Cardiac fibroblast (primary cell): Measurements from ENCODE around the gene SHPK.

Experiments
- DNase-seq, 2 donors: peaks; one replicate each; pipeline versions ENCODE4 v3.0.0 to v3.0.0-alpha.2; 2010; ENCODE audit warnings: low read depth in 2 of 2
- H3K4me3 ChIP-seq, 2 donors: replicated peaks in 1 of 2; 1 replicate in 1 of 2; 2 replicates in 1 of 2; pipeline ENCODE4 v1.5.1; 2011; ENCODE audit warnings: low read depth in 2 of 2, low read length in 2 of 2, mild to moderate bottlenecking in 2 of 2, moderate library complexity in 1 of 2
- TF ChIP-seq, protein P1 (sequence below): IDR thresholded peaks from one replicate; pipeline ENCODE4 v1.5.1; 2011; ENCODE audit warnings: low read depth, mild to moderate bottlenecking, low read length, inconsistent platforms

Gene SHPK

DNA sequence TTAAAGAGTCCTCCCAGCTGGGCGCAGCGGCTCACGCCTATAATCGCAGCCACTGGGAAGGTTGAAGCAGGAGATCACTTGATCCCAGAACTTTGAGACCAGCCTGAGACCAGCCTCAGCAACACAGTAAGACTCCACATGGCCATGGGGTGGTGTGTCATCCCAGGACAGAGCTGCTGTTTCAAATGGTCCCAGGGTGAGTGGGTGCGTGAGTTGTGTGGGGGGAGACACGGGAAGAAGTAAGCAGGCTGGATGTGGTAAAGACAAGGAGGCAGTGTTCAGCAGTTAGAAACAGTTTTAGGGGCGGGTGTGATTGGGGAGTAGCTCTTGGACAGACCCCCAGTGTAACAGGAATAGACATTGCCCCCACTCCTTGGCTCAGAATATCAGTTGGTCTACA is 3.8 kb downstream of the SHPK start:
- no peak for DNase-seq
- TF ChIP-seq, protein P1, sequence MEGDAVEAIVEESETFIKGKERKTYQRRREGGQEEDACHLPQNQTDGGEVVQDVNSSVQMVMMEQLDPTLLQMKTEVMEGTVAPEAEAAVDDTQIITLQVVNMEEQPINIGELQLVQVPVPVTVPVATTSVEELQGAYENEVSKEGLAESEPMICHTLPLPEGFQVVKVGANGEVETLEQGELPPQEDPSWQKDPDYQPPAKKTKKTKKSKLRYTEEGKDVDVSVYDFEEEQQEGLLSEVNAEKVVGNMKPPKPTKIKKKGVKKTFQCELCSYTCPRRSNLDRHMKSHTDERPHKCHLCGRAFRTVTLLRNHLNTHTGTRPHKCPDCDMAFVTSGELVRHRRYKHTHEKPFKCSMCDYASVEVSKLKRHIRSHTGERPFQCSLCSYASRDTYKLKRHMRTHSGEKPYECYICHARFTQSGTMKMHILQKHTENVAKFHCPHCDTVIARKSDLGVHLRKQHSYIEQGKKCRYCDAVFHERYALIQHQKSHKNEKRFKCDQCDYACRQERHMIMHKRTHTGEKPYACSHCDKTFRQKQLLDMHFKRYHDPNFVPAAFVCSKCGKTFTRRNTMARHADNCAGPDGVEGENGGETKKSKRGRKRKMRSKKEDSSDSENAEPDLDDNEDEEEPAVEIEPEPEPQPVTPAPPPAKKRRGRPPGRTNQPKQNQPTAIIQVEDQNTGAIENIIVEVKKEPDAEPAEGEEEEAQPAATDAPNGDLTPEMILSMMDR, result no peak
- no peak overlapping the region for H3K4me3 ChIP-seq

DNA sequence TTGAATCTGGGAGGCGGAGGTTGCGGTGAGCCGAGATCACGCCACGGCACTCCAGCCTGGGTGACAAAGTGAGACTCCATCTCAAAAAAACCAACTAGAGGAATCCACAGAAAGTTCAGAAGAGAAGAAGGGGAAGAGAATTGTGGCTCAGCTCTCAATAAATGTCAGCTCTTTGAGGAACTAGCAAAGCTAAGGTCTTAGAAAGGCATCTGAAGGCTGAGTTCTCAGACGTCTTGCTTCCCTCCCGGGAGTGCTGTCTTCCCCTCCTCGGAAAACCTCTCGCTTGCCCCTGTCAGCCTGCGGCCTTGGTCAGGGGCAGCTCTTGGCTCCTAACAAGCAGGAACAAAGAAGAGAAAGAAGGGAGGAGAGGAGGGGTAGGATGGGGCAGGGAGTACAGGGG is 5.3 kb downstream of the SHPK start:
- no peak overlapping the region for H3K4me3 ChIP-seq
- TF ChIP-seq, protein P1, result no peak
- DNase-seq, result no peak

DNA sequence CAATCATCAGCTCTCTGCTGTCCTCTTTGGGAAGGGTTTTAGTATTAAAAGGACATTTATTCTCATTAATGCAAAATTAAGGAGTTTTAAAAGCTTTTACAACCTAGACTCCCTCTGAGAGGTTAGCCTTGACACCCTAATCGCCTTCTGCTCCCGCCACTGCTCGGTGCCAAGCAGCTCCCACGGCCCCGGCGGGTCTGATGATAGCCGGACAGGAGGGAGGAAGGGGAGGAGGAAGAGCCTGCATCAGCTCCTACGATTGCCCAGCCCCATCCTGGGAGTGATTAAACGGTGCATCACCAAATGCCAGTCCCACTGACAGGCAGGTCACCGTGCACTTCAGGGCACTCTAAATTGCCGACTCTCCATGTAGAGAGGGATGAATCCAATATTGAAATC is 8.3 kb downstream of the SHPK start:
- TF ChIP-seq, protein P1, result no peak
- no peak overlapping the region for H3K4me3 ChIP-seq
- no peak for DNase-seq

DNA sequence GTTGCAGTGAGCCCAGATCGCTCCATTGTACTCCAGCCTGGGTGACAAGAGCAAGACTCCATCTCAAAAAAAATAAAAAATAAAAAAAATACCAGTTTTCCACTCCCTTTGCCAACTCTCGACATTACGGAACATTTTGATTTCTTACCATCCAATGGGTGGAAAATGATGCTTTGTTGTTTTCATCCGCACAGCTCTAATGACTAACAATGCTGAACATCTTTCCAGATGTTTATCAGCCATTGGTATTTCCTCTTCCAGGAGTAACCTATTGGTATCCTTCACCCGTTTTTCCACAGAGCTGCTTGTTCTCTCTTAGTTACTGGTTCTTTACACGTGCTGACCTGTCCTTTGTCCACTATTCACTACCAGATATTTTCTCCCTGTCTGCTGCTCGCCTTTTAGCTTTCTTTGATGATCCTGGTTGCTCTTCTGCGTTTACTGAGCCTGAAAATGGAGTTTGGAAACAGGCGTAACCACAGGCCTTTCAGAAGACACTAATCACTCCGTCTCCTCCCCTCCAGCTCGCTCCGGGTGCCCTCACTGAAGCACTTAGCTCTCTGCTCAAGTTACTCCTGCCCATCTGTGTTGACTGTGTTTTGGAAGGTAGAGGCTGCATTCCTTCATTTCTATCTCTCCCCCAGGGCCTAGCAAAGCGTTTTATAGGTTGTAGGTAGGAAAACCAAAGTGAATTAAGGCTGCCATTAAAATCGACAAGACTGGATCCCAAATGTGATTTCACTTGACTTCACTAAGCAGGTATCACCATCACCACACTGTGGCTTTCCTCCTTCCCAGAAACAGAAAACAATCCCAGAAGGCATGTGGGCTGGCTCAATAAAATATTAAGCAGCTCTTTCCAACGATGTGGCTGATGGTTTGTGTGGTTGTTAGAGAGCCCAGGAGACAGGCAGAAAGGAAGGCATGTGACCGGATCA is 8.9 kb downstream of the SHPK start:
- no peak overlapping the region for H3K4me3 ChIP-seq
- TF ChIP-seq, protein P1, result no peak
- peak in 1 of 2 donors; percentile 9 for DNase-seq

DNA sequence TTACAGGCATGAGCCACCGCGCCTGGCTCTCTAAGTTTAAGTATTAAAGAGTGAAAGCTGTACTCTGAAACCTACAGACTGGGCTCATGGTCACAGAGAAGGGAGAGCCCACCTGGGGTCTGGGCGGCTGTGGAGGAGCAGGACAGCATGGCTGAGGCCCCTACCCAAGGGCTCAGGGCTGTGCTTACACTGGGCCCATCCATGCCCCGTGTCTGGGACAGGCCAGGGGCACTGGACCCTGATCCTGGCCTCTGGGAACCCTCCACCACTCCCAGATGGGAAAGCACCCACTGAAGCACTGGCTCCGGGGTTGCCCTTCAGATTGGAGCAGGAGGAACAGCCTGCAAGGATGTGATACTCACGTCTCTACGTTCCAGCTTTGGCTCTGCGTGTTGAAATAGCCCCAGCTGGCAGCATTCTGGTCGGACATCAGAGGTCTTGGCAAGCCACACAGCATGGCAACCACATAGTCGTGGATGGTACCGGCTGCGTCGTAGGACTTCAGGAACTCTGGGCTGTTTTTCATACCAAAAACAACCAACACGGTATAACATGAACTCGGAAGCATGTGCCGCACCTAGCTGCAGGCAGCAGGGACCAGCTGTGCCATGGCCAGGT is 13.0 kb downstream of the SHPK start:
- DNase-seq, result no peak
- TF ChIP-seq, protein P1, result no peak

DNA sequence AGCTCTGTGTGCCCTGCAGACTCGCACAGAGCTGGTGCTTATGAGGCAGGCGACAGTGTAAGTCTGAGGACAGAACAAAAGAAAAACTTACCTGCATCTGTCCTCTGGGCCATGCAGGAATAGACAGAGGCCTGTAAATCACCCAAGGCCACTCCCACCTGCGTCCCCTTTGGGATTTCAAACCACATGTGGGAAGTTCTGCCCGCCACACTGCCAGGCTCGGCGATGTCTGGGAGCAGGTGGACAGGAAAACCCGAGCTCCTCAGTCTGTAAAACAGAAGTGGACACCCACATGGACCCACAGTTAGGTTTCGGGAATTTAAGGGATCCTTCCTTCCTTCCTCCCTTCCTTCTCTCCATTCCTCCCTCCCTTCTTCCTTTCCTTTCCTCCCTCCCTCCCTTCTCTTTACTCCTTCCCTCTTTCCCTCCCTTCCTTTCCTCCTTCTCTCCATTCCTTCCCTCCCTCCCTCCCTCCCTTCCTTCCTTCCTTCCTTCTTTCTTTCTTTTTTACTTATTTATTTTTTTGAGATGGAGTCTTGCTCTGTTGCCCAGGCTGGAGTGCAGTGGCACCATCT is 14.8 kb downstream of the SHPK start:
- no peak for DNase-seq
- no peak overlapping the region for H3K4me3 ChIP-seq
- TF ChIP-seq, protein P1, result no peak

More for the DNA sequence above, 13.0 kb downstream of the SHPK start:
- H3K4me3 ChIP-seq, result no peak overlapping the region
